Fibroblast of peridontal ligament (primary cell): ENCODE data around the gene STK25.
A peak's percentile ranks its signal among the peaks of the same experiment; 100 is the strongest.
"Not testable (repeated sequence)": the region's sequence is repeated elsewhere in the genome, so short reads cannot be mapped to it uniquely, and the experiment has no call there.

Experiments
- DNase-seq: peaks from one replicate; pipeline ENCODE4 v3.0.0-alpha.2; 2010; ENCODE audit errors: extremely low read depth

Gene STK25

GRCh38 chr2:241539616-241540374 lies 31.4 kb upstream of the STK25 start:
- DNase-seq: no peak

- no peak for DNase-seq
Measured at GRCh38 chr2:241538838-241539615, 30.6 kb upstream of the STK25 start.

GRCh38 chr2:241535871-241536655 lies 27.7 kb upstream of the STK25 start:
- no peak for DNase-seq

- DNase-seq: no peak
Measured at GRCh38 chr2:241534701-241535375, 26.5 kb upstream of the STK25 start.

GRCh38 chr2:241534293-241534692 lies 25.9 kb upstream of the STK25 start:
- no peak for DNase-seq

GRCh38 chr2:241532733-241533601 lies 24.6 kb upstream of the STK25 start:
- no peak for DNase-seq

GRCh38 chr2:241532168-241532567 lies 23.8 kb upstream of the STK25 start:
- DNase-seq: no peak

- DNase-seq: no peak
Measured at GRCh38 chr2:241531161-241531722, 22.9 kb upstream of the STK25 start.

GRCh38 chr2:241530571-241530970 lies 22.2 kb upstream of the STK25 start:
- DNase-seq: no peak

- DNase-seq: not testable (repeated sequence)
Measured at GRCh38 chr2:241525818-241526780, 17.7 kb upstream of the STK25 start.

GRCh38 chr2:241522477-241522876 lies 14.1 kb upstream of the STK25 start:
- DNase-seq: no peak

GRCh38 chr2:241519669-241520068 lies 11.3 kb upstream of the STK25 start:
- no peak for DNase-seq

GRCh38 chr2:241517297-241517696 lies 8.9 kb upstream of the STK25 start:
- no peak for DNase-seq

- DNase-seq: no peak
Measured at GRCh38 chr2:241516520-241516965, 8.2 kb upstream of the STK25 start.

- DNase-seq: peak; percentile 15
Measured at GRCh38 chr2:241514986-241515737, 6.8 kb upstream of the STK25 start.

- no peak for DNase-seq
Measured at GRCh38 chr2:241514553-241514952, 6.2 kb upstream of the STK25 start.

GRCh38 chr2:241511091-241511741 lies 2.8 kb upstream of the STK25 start:
- DNase-seq: no peak
